Mucosa of descending colon (tissue), 3 donors: ENCODE results near the gene PCDH8. TPM values are rescaled to one million over a fixed set of nuclear protein-coding genes. Genes with fewer than 3 reads are reported as not detected.
A peak's percentile ranks its signal among the peaks of the same experiment; 100 is the strongest.

Experiments used
- ATAC-seq: fragments of 200-7000 bp; cut with Tn5 transposase; one replicate; pipeline ENCODE4 v1.9.1; 2020; ENCODE audit warnings: mild to moderate bottlenecking, moderate library complexity
- DNase-seq, 3 donors: peaks; one replicate each; pipeline ENCODE4 v3.0.0-alpha.2; 2020
- H3K36me3 ChIP-seq: fragments of 200-600 bp; one replicate; pipeline ENCODE4 v1.8.0; 2021; ENCODE audit warnings: low read depth, mild to moderate bottlenecking
- H3K4me1 ChIP-seq: fragments of 200-600 bp; one replicate; pipeline ENCODE4 v1.8.0; 2021; ENCODE audit warnings: low read depth, mild to moderate bottlenecking
- H3K4me3 ChIP-seq: fragments of 200-600 bp; one replicate; pipeline ENCODE4 v1.8.0; 2021; ENCODE audit warnings: mild to moderate bottlenecking
- H3K9me3 ChIP-seq: fragments of 200-600 bp; one replicate; pipeline ENCODE4 v1.8.0; 2021; ENCODE audit warnings: mild to moderate bottlenecking
- CTCF ChIP-seq: fragments of 200-600 bp; IDR thresholded peaks from one replicate; pipeline ENCODE4 v1.8.0; 2022; ENCODE audit warnings: antibody characterized with exemption, mild to moderate bottlenecking
- intact Hi-C, 2 donors: fragments of 100-400 bp; cut with DNase I in 1 of 2; cut with micrococcal nuclease in 1 of 2; formaldehyde crosslinking; loops; one replicate each; pipeline versions ENCODE4 v1.11.0 to v1.11.1; 2022; cut with DNase I, micrococcal nuclease
- total RNA-seq, 3 donors: library from RNA; stranded (reverse); fragmentation: NEBNext Ultra II Directional in 2 of 3; extraction: Animal tissue kit (Norgen Biotek cat#: 25700) in 2 of 3; gene quantifications; one replicate each; pipeline versions ENCODE4 v1.2.1 to v1.2.4, GENCODE V29; 2021 to 2023
- donor health status: DM: no; HTN: no; CAD: no; lungs with moderate emphysema.
- donor health status: DM: no; HTN: no; CAD: no.
- donor health status: DM: no; HTN: yes; CAD: no.

The PCDH8 gene
- total RNA-seq, 3 donors from 2014 or later = 0.12 to 0.38 (median 0.17) TPM

- no peak overlapping the region for H3K4me3 ChIP-seq
- no peak for DNase-seq
- H3K36me3 ChIP-seq = no peaks in the 10 kb centered on the region
- no peak for ATAC-seq
- TF ChIP-seq CTCF = no peak
- H3K4me1 ChIP-seq = no peaks in the 10 kb centered on the region
- H3K9me3 ChIP-seq = no peaks in the 10 kb centered on the region
- intact Hi-C loops = no loop called here
These were observed 36.6 kb downstream of the PCDH8 start for GRCh38 chr13:52811841-52812240.

- Histone ChIP-seq H3K36me3 (no peaks in the 10 kb centered on the region), H3K4me1 (no peaks in the 10 kb centered on the region), H3K4me3 (no peak overlapping the region), H3K9me3 (no peaks in the 10 kb centered on the region)
- no peak for TF ChIP-seq CTCF
- no peak for DNase-seq
- intact Hi-C loops = no loop called here
- no peak for ATAC-seq
These were observed 37.9 kb downstream of the PCDH8 start for GRCh38 chr13:52810526-52810925.

- no peak overlapping the region for H3K4me3 ChIP-seq
- DNase-seq = no peak
- no peaks in the 10 kb centered on the region for H3K9me3 ChIP-seq
- intact Hi-C loops = no loop called here
- H3K4me1 ChIP-seq = no peaks in the 10 kb centered on the region
- no peak for ATAC-seq
- no peak for TF ChIP-seq CTCF
- H3K36me3 ChIP-seq = no peaks in the 10 kb centered on the region
These were observed 38.4 kb downstream of the PCDH8 start for GRCh38 chr13:52810011-52810410.

- peak; percentile 57 to 76 (median 58) for DNase-seq
- ATAC-seq = peak; percentile 95
These were observed 39.1 kb downstream of the PCDH8 start for GRCh38 chr13:52809310-52809769.

GRCh38 chr13:52808842-52809219, 39.6 kb downstream of the PCDH8 start:
- no peak for TF ChIP-seq CTCF
- no peaks in the 10 kb centered on the region for H3K36me3 ChIP-seq
- H3K4me3 ChIP-seq = no peak overlapping the region
- ATAC-seq (no peak), DNase-seq (no peak)
- H3K9me3 ChIP-seq = no peaks in the 10 kb centered on the region
- no peaks in the 10 kb centered on the region for H3K4me1 ChIP-seq
- intact Hi-C loops = no loop called here

More at GRCh38 chr13:52809310-52809769, 39.1 kb downstream of the PCDH8 start:
- Histone ChIP-seq H3K4me1 (no peaks in the 10 kb centered on the region), H3K4me3 (no peak overlapping the region), H3K9me3 (no peaks in the 10 kb centered on the region), H3K36me3 (no peaks in the 10 kb centered on the region)
- TF ChIP-seq CTCF = peak; percentile 27
- intact Hi-C loops = no loop called here

GRCh38 chr13:52806029-52806428, 42.4 kb downstream of the PCDH8 start:
- DNase-seq (no peak), ATAC-seq (no peak)
- TF ChIP-seq CTCF = no peak
- no peaks in the 10 kb centered on the region for H3K9me3 ChIP-seq
- intact Hi-C loops = no loop called here
- H3K36me3 ChIP-seq = no peaks in the 10 kb centered on the region
- no peak overlapping the region for H3K4me3 ChIP-seq
- no peaks in the 10 kb centered on the region for H3K4me1 ChIP-seq
